Stimulated activated CD8-positive, alpha-beta memory T cell treated with anti-CD3 and anti-CD28 coated beads, Interleukin-4, amount 100 ng/mL, for 24 hours (primary cell): Measurements from ENCODE around the gene USP37.

Experiments used
- DNase-seq: peaks from one replicate; pipeline ENCODE4 v3.0.0-alpha.2; 2020; ENCODE audit warnings: low read depth

The USP37 gene

DNA sequence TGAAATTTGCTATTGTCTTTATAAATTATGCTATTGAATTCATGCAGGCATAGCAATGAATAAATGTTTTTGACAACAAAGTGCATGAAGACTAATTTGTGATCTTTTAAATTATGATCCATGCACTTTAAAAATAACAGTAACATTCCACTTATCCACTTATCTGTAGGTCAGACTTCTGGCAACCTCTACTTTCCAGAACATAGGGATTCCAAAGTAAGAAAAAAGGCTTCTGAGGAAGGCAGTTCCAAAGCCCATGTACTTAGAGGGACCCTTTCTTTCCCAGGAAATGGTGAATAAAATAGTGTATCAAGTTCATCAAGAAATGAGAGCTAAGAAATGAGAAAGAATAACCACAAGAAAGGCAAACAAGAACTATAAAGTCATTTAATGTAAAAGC lies 90.9 kb downstream of the USP37 start:
- no peak for DNase-seq

DNA sequence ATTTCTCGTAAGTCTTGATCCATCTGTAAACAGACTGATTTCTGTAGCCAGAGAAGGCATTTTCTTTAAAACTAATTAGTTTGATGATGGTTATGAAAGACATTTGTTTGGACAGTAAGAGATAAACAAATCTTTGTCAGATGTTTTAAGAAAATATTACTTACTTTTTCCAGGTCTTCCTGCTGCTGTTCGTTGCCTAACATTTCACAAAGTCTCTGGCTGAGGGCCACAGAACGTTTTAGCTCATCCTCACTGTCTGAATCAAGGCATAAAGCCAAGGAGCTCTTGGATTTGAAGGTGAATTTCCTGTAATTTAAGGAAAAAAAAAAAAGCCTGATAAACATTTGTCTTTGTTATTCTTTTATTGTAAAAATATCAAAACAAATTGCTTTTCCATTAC lies 91.5 kb downstream of the USP37 start:
- no peak for DNase-seq

DNA sequence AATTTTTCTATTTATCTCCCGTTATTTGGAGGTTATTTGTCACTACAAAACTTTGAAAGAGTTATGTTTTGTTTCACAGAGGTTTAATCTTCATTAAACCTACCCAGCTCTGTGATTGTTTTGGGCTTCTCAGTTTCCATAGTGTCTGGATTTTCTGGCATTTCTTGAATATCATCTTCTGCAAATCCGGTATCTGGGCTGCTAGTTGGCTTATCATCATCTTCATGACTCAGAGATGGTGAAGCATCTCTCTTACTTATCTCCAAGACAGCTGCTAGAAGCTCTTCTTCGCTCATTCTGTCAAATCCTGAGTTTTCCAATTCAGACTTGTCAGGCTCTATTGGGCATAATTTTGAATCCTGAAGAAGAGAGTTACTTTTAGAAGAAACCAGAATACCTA lies 93.6 kb downstream of the USP37 start:
- no peak for DNase-seq

DNA sequence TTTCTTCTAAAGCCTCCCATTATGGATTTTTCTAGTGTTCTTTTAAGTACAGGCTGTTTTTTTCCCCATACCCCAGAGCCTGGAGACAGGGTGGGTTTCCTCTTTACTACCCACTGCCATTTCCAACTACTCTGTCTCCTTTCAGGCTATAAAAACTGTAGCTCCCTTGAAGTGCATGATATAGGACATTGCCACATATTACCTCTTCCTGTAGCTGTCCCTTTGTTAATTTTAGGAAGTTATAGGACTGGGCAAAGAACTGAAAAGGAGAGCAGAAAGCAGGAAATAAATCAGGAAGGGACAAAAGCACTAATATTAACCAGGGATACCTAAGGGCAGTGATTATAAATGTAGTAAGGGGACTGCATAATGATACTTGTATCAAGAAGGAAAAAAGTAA lies 95.2 kb downstream of the USP37 start:
- DNase-seq = no peak

GRCh38 chr2:218471982-218472381 lies 96.2 kb downstream of the USP37 start:
- no peak for DNase-seq

- no peak for DNase-seq
These were observed 97.1 kb downstream of the USP37 start for GRCh38 chr2:218471036-218471435.

DNA sequence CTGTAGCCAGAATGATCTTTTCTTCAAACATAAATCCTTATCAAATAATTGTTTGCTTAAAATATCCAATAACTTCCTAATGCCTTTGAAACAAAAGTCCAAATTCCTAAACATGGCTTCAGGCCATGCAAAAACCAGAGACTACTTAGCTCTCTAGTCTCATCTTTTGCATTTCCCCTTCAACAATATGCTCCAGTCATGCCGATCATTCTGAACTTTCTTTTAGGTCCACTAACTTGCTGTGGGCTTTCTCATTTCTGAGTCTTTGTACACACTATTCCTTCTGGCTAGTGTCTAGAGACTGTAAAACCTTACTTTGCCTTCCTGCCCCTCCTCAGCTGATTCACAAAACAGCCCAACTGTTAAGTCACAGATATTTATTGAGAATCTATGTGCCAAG lies 97.7 kb downstream of the USP37 start:
- DNase-seq = no peak

GRCh38 chr2:218465987-218466633 lies 102.0 kb downstream of the USP37 start:
- DNase-seq = no peak

GRCh38 chr2:218458598-218458997 lies 109.6 kb downstream of the USP37 start:
- DNase-seq = no peak

- DNase-seq = no peak
These were observed 111.3 kb downstream of the USP37 start for GRCh38 chr2:218456849-218457248.

GRCh38 chr2:218452079-218452478 lies 116.1 kb downstream of the USP37 start:
- no peak for DNase-seq

DNA sequence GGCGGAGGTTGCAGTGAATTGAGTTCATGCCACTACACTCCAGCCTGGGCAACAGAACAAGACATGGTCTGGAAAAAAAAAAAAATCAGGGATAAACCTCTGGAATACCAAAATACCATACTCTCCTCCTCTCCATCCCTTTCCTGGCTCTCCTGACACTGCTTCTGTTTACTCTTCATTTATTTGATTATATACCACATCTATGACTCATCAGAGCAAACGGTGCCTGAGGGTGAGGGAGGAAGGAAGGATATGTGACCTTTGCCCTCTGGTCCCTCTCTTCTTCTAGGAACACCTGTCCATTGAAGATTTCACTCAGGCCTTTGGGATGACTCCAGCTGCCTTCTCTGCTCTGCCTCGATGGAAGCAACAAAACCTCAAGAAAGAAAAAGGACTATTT lies 119.2 kb downstream of the USP37 start:
- DNase-seq = no peak

- DNase-seq = no peak
These were observed 121.1 kb downstream of the USP37 start for GRCh38 chr2:218447072-218447471.

DNA sequence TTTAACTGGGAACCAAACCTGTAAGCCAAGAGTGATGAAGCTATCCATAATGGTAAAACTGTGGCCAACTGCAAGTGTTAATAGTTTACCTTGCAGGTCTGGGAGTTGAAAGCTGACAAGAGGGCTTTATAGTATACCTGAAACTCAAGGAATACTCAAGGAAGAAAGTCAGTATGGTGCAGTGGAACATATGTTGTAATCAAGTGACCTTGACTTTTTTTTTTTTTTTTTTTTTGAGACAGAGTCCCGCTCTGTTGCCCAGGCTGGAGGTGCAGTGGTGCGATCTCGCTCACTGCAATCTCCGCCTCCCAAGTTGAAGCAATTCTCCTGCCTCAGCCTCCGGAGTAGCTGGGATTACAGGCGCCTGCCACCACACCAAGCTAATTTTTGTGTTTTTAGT lies 121.6 kb downstream of the USP37 start:
- no peak for DNase-seq

- DNase-seq = no peak
These were observed 122.5 kb downstream of the USP37 start for GRCh38 chr2:218445602-218446001.

- DNase-seq = no peak
These were observed 123.3 kb downstream of the USP37 start for GRCh38 chr2:218444692-218445357.

DNA sequence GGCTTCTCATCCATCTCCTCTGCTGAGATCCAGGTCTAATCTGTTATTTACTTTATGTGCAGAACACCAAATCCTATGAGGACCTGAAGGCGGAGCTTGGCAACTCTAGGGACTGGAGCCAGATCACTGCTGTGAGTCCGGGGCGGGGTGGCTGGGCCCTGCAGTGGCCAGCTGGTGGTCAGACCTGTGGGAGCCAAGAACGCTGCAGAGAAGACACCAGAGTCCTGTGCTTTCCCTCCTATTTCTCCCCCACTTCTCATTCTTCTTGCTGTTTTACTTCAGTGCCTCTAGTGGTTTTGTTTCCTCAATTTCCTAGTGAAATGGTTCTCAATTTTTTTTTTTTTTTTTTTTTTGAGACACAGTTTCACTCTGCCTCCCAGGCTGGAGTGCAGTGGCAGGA lies 129.6 kb downstream of the USP37 start:
- DNase-seq = no peak

- DNase-seq = no peak
These were observed 130.2 kb downstream of the USP37 start for GRCh38 chr2:218437969-218438368.

- no peak for DNase-seq
These were observed 131.2 kb downstream of the USP37 start for GRCh38 chr2:218436992-218437391.

DNA sequence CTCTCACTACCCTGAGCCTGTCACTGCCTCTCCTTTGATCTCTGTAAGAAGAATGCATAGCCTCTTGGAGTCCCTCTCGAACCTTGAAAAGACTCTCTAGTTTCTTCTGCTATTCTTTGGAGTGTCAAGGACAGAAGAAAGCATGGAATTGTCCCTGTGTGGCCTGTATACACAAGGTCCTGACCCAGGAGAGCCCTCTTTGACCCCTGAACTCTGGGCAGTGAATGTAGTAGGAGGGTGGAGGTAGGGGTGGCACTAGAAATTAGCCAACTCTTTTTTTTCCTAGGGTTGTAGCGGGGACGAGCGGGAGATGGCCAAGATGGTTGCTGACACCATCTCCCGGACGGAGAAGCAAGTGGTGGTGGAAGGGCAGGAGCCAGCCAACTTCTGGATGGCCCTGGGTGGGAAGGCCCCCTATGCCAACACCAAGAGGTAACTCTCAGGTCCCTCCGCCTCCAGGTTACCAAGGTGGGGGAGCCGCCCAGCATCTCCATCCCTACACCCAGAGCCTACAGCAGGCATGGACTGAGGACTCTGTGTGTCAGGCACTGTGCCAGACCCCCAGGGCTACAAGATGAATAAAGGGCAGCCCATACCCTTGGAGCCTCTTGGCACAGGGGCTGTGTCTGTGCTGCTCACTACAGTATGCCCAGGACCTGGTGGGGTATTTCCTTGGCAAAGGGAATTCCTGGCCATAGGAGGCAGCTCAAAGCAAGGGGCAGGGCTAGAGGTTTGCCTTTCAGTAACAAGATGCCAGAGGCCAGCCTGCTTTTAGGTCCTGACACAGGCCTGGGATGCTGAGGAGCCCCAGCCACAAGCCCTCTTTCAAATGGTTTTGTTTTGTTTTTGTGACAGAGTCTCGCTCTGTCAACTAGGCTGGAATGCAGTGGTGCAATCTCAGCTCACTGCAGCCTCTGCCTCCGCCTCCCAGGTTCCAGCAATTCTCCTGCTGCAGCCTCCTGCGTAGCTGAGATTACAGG lies 132.9 kb downstream of the USP37 start:
- DNase-seq = no peak

DNA sequence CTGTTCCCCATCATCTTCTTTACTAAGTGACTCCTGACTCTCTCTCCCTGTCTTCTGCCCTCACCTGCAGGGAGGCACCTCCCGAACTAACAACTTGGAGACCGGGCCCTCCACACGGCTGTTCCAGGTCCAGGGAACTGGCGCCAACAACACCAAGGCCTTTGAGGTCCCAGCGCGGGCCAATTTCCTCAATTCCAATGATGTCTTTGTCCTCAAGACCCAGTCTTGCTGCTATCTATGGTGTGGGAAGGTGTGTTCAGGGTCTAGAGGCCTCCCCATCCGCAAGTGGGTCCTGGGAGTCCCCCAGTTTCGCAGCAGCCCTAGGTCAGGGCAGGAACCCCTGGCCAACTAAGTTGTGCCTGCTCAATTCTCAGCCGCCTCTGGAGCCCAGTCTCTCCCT lies 133.7 kb downstream of the USP37 start:
- DNase-seq = no peak

- DNase-seq = no peak
These were observed 135.3 kb downstream of the USP37 start for GRCh38 chr2:218432676-218433365.
